Adrenal gland (tissue), 12 donors: ENCODE measurements around the gene ARFGAP1. TPM values are rescaled to one million over a fixed set of nuclear protein-coding genes. Genes with fewer than 3 reads are reported as not detected.

Experiments used
- DNase-seq, 7 donors: peaks; one replicate each; pipeline ENCODE4 v3.0.0-alpha.2; 2019 to 2020
- H3K27ac ChIP-seq, 5 donors: fragments of 200-600 bp; sonication (generic) in 4 of 5; 1 replicate in 3 of 5; 2 replicates in 2 of 5; pipeline versions ENCODE4 v1.5.1 to v1.8.0; 2016 to 2020; ENCODE audit warnings: mild to moderate bottlenecking in 1 of 5
- H3K27me3 ChIP-seq: fragments of 200-600 bp; 2 replicates; pipeline ENCODE4 v1.8.0; 2021
- H3K36me3 ChIP-seq, 2 donors: fragments of 200-600 bp; replicated peaks in 1 of 2; 1 replicate in 1 of 2; 2 replicates in 1 of 2; pipeline versions ENCODE4 v1.5.1 to v1.8.0; 2018 to 2022
- H3K4me1 ChIP-seq, 2 donors: fragments of 200-600 bp; replicated peaks in 1 of 2; 1 replicate in 1 of 2; 2 replicates in 1 of 2; pipeline versions ENCODE4 v1.5.1 to v1.8.0; 2018 to 2021
- H3K4me3 ChIP-seq, 4 donors: fragments of 200-600 bp; sonication (generic) in 3 of 4; one replicate each; pipeline ENCODE4 v1.5.1; 2016 to 2018
- H3K9me3 ChIP-seq, 3 donors: fragments of 200-600 bp; sonication (generic) in 1 of 3; replicated peaks in 1 of 3; 1 replicate in 2 of 3; 2 replicates in 1 of 3; pipeline versions ENCODE4 v1.5.1 to v1.8.0; 2016 to 2021
- CTCF ChIP-seq, 6 experiments: fragments of 450-650 bp in 4 of 6; fragments of 200-600 bp in 2 of 6; sonication (generic) in 1 of 6; IDR thresholded peaks; 1 replicate in 5 of 6; 2 replicates in 1 of 6; pipeline versions ENCODE4 v1.5.1 to v1.8.0; 2016 to 2021; ENCODE audit warnings: antibody characterized with exemption in 6 of 6, mild to moderate bottlenecking in 2 of 6, moderate library complexity in 1 of 6
- POLR2A ChIP-seq, 2 donors: fragments of 450-650 bp; IDR thresholded peaks; one replicate each; pipeline ENCODE4 v1.6.1; 2017; ENCODE audit warnings: antibody characterized with exemption in 2 of 2, mild to moderate bottlenecking in 2 of 2, moderate library complexity in 1 of 2
- WGBS, 4 donors: extraction: QIAGEN DNeasy Blood & Tissue Kit in 2 of 4; methylation state at CpG; one replicate each; pipeline versions ENCODE4 v1.1.5 to v1.1.7; 2013 to 2017; 5-methylcytosine and 5-hydroxymethylcytosine counted together
- intact Hi-C, 2 donors: fragments of 100-400 bp; cut with DNase I; formaldehyde crosslinking; loops; one replicate each; pipeline versions ENCODE4 v1.14.1 to v1.15.0; 2022 to 2023
- polyA plus RNA-seq, 3 donors: library from polyadenylated mRNA; stranded (reverse); fragments of 200-250 nt in 2 of 3; fragments of 350-450 nt in 1 of 3; fragmentation: Illumina TruSeq in 1 of 3; extraction: RNeasy Lipid Tissue Mini Kit (QIAGEN cat#74804) in 1 of 3; gene quantifications; one replicate each; pipeline ENCODE4 v1.2.3, GENCODE V29; 2013 to 2014
- total RNA-seq, 9 donors: library from RNA; depleted of rRNA in 4 of 9; stranded (reverse); fragments of >200 nt in 4 of 9; fragments of 120-200 nt in 1 of 9; fragmentation: NEBNext Ultra II Directional in 1 of 9; extraction: Animal tissue kit (Norgen Biotek cat#: 25700) in 1 of 9; gene quantifications; one replicate each; pipeline versions ENCODE4 v1.1.0 to v1.2.4, GENCODE V29; 2013 to 2023
- donor health status: healthy with polysubstance abuse.
- donor health status: Bipolar disorder and iron deficiency.
- donor health status: DM: yes; HTN: yes; CAD: no.
- donor health status: DM: no; HTN: no; CAD: no.
- donor health status: DM: no; HTN: no; CAD: no.
- donor health status: DM: yes; HTN: yes; CAD: no.

ARFGAP1 gene
- total and polyA plus RNA-seq, 12 donors: 13.0 to 286 (median 61.5) TPM

DNA sequence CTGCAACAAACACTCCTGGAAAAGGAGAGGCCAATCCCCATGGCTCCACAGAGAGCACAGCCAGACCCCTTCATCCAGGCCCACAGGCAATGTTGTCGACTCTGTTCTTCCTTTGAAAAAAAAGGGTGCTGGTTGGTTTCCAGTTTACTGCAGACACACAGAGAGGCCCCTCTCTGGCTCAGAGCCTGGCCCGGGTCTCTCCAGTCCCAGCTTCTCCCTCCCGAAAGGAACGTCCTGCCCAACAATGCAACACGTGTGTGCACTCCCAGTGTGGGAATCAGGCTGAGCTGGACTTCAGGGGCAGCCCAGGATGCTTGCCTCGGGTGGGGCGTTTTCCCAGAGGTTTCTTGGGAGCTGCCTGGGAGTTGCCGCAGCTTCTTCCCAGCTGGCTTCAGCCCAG, 13.8 kb upstream of the ARFGAP1 start:
- Histone ChIP-seq H3K27ac (no peak overlapping the region), H3K36me3 (no peaks in the 10 kb centered on the region), H3K9me3 (no peaks in the 10 kb centered on the region), H3K4me3 (no peak overlapping the region), H3K4me1 (no peaks in the 10 kb centered on the region), H3K27me3 (peaks cover 26% of the 10 kb centered on the region)
- TF ChIP-seq CTCF (IDR thresholded peaks at IDR 0.05) (no peak), POLR2A (IDR thresholded peaks at IDR 0.05) (no peak)
- intact Hi-C loops: no loop called here
- WGBS, 4 donors: 60 to 76% (median 61%) methylated on average over 6 to 8 of the region's 8 CpGs
- no peak for DNase-seq

DNA sequence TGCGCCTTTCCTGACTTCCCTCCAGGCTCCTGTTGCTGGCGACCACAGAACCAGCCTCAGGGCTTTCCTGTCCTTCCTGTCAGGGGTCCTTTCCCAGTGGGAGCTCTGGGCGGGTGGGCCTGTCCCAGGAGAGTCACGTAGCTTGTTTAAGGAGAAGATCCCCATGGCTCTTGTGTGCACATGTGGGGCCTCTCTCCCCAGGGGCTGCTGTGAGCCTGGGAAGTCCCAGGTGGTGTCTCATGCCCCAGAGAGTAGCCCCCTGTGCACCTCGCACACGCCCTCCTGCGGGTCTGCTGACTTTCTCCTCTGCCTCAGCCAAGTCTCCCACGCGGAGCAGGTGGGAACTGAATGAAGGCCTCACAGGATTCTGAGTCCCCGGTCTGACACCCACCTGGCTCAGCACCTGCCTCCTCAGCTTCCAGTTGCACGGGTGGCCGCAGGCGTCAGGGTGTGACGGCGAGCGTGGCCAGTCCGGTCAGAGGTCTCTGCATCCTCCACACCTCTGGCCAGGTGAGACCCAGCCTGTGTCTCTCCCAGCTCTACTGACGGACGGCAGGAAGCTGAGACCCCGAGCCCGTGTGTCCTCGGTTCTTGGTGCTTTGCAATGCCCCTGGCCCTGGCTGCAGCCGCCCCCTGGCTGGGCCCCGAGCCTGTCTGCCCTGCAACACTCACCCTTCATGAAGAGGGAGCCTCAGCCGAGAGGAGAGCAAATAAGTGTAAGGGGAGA, 12.7 kb upstream of the ARFGAP1 start:
- no peak for DNase-seq
- WGBS, 4 donors: 72 to 86% (median 77%) methylated on average over 12 to 25 of the region's 25 CpGs
- H3K4me1 ChIP-seq: no peaks in the 10 kb centered on the region
- H3K9me3 ChIP-seq: no peaks in the 10 kb centered on the region
- H3K27ac ChIP-seq: no peak overlapping the region
- H3K4me3 ChIP-seq: no peak overlapping the region
- no peaks in the 10 kb centered on the region for H3K36me3 ChIP-seq
- no peak for TF ChIP-seq POLR2A (IDR thresholded peaks at IDR 0.05)
- no peak for TF ChIP-seq CTCF (IDR thresholded peaks at IDR 0.05)
- intact Hi-C loops: no loop called here
- H3K27me3 ChIP-seq: peaks cover 16% of the 10 kb centered on the region

- H3K27me3 ChIP-seq: peaks cover 10% of the 10 kb centered on the region
- no peaks in the 10 kb centered on the region for H3K9me3 ChIP-seq
- TF ChIP-seq POLR2A (IDR thresholded peaks at IDR 0.05): no peak
- TF ChIP-seq CTCF (IDR thresholded peaks at IDR 0.05): no peak
- no peaks in the 10 kb centered on the region for H3K4me1 ChIP-seq
- DNase-seq: no peak
- intact Hi-C loops: no loop called here
- no peaks in the 10 kb centered on the region for H3K36me3 ChIP-seq
- peak overlapping the region in 1 of 5 donors; percentile 10 for H3K27ac ChIP-seq
- H3K4me3 ChIP-seq: no peak overlapping the region
- WGBS, 4 donors: 64 to 87% (median 83%) methylated on average over 5 to 15 of the region's 15 CpGs
Measured at GRCh38 chr20:63260521-63260920, 12.1 kb upstream of the ARFGAP1 start.

DNA sequence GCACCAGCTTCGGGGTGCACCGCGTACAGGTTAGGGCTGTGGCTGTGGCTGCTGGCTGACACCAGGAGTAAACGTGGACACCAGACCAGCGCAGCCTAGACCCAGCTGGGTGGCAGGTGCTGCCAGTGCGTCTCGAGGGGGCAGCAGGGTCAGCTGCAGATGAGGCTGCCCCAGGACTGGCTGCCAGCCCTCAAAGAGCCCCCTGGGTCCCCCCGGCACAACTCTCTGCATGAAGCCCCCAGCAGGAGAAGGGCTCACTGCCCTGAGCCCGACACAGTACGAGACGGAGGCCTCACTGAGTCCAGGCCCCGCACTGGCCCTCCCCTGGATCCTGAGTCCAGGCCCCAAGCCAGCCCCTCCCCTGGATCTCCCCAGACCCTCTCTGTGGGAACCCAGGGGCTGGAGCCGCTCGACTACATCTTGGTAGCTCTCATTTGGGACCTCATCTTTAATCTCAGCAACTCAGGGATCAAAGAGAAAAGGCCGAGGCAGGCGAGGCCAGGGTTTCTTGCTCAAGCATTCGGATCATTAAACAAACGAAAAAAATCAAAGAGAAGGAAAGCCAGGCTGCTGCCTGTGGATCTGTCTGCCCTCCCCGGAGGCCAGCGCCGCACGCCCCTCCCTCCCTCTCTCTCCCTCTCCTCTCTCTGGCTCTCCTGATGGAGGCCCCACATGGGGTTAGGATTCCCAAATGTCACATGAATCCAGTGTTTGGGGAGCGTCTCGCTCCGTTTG, 11.4 kb upstream of the ARFGAP1 start:
- intact Hi-C loops: no loop called here
- no peaks in the 10 kb centered on the region for H3K4me1 ChIP-seq
- peaks cover 4% of the 10 kb centered on the region for H3K27me3 ChIP-seq
- H3K9me3 ChIP-seq: no peaks in the 10 kb centered on the region
- TF ChIP-seq CTCF (IDR thresholded peaks at IDR 0.05) (no peak), POLR2A (IDR thresholded peaks at IDR 0.05) (no peak)
- no peaks in the 10 kb centered on the region for H3K36me3 ChIP-seq
- WGBS, 4 donors: 47 to 62% (median 52%) methylated on average over 12 to 25 of the region's 25 CpGs
- no peak for DNase-seq
- peak overlapping the region in 1 of 5 donors; percentile 10 for H3K27ac ChIP-seq
- no peak overlapping the region for H3K4me3 ChIP-seq
